Gastroesophageal sphincter (tissue), 4 donors: ENCODE results near the gene ACACB. TPM values are rescaled to one million over a fixed set of nuclear protein-coding genes. Genes with fewer than 3 reads are reported as not detected.

ENCODE experiments used
- ATAC-seq: fragments of 150-250 bp; one replicate; pipeline ENCODE4 v1.9.1; 2016; ENCODE audit warnings: mild to moderate bottlenecking, moderate library complexity
- H3K27ac ChIP-seq, 4 donors: fragments of 200-600 bp; sonication (generic) in 3 of 4; 1 replicate in 3 of 4; 2 replicates in 1 of 4; pipeline ENCODE4 v1.5.1; 2016 to 2019
- H3K27me3 ChIP-seq: fragments of 200-600 bp; sonication (generic); one replicate; pipeline ENCODE4 v1.5.1; 2019
- H3K36me3 ChIP-seq, 2 donors: fragments of 200-600 bp; sonication (generic); one replicate each; pipeline ENCODE4 v1.5.1; 2019; ENCODE audit warnings: control low read depth in 1 of 2
- H3K4me1 ChIP-seq, 3 donors: fragments of 200-600 bp; sonication (generic); 1 replicate in 2 of 3; 2 replicates in 1 of 3; pipeline ENCODE4 v1.5.1; 2016 to 2019; ENCODE audit warnings: control low read depth in 2 of 3
- H3K4me3 ChIP-seq, 2 donors: fragments of 200-600 bp; sonication (generic); one replicate each; pipeline ENCODE4 v1.5.1; 2019; ENCODE audit warnings: mild to moderate bottlenecking in 1 of 2, moderate library complexity in 1 of 2
- H3K9me3 ChIP-seq, 3 donors: fragments of 200-600 bp; sonication (generic); one replicate each; pipeline ENCODE4 v1.5.1; 2017 to 2019; ENCODE audit warnings: control low read depth in 2 of 3
- EP300 ChIP-seq: sonication (generic); formaldehyde crosslinking; IDR thresholded peaks from one replicate; pipeline ENCODE4 v1.6.1; 2017; ENCODE audit warnings: antibody characterized with exemption, mild to moderate bottlenecking
- POLR2A ChIP-seq, 2 donors: fragments of 450-650 bp; IDR thresholded peaks; one replicate each; pipeline ENCODE4 v1.6.1; 2017; ENCODE audit warnings: antibody characterized with exemption in 2 of 2, mild to moderate bottlenecking in 2 of 2, moderate library complexity in 1 of 2
- POLR2AphosphoS5 ChIP-seq: sonication (generic); formaldehyde crosslinking; IDR thresholded peaks from one replicate; pipeline ENCODE4 v1.6.1; 2017; ENCODE audit warnings: antibody characterized with exemption
- WGBS, 2 donors: methylation state at CpG; one replicate each; pipeline ENCODE4 v1.1.5; 2018; ENCODE audit warnings: low coverage in 1 of 2; 5-methylcytosine and 5-hydroxymethylcytosine counted together
- total RNA-seq, 4 donors: library from RNA; depleted of rRNA; stranded (reverse); fragments of >200 nt; gene quantifications; one replicate each; pipeline ENCODE4 v1.1.0, GENCODE V29; 2016
- TF ChIP-seq, protein P1 (sequence below), 4 experiments: fragments of 200-600 bp in 2 of 4; fragments of 450-650 bp in 2 of 4; sonication (generic) in 1 of 4; IDR thresholded peaks; one replicate each; pipeline ENCODE4 v1.5.1; 2017 to 2019; ENCODE audit warnings: antibody characterized with exemption in 4 of 4, mild to moderate bottlenecking in 2 of 4, moderate library complexity in 2 of 4

The ACACB gene
- total RNA-seq, 4 donors from 2014 or later: 49.4 to 230 (median 138) TPM

DNA sequence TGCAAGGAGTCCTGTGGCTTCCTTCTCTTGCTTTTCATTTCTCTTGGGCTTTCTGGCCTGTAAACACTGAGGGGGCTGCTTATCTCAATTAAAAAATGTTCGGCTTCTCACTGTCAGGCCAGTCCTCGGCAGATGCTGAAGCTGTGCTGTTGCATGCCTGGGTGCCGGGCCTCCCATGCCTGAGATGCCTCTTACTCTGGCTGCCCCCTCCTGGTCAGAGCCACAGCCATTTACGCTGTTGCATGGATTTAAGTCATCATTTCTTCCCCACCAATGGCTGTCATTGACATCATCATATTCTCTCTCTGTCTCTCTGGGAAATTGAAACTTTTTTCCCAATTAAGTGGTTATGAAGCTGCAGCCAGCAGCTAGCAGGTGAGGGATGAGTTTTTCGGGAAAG is 139.0 kb downstream of the ACACB start:
- Histone ChIP-seq H3K27ac (no peak overlapping the region), H3K4me1 (peaks cover 0 to 7% (median 0%) of the 10 kb centered on the region in 3 donors), H3K9me3 (peaks cover 0 to 15% (median 0%) of the 10 kb centered on the region in 3 donors), H3K27me3 (no peaks in the 10 kb centered on the region), H3K4me3 (no peak overlapping the region), H3K36me3 (peaks cover 0 to 100% of the 10 kb centered on the region in 2 donors)
- ATAC-seq: no peak
- WGBS, 2 donors: 66 to 89% methylated on average over 3 to 5 of the region's 5 CpGs
- TF ChIP-seq POLR2A (IDR thresholded peaks at IDR 0.05): no peak
- no peak for TF ChIP-seq POLR2AphosphoS5
- TF ChIP-seq, protein P1, sequence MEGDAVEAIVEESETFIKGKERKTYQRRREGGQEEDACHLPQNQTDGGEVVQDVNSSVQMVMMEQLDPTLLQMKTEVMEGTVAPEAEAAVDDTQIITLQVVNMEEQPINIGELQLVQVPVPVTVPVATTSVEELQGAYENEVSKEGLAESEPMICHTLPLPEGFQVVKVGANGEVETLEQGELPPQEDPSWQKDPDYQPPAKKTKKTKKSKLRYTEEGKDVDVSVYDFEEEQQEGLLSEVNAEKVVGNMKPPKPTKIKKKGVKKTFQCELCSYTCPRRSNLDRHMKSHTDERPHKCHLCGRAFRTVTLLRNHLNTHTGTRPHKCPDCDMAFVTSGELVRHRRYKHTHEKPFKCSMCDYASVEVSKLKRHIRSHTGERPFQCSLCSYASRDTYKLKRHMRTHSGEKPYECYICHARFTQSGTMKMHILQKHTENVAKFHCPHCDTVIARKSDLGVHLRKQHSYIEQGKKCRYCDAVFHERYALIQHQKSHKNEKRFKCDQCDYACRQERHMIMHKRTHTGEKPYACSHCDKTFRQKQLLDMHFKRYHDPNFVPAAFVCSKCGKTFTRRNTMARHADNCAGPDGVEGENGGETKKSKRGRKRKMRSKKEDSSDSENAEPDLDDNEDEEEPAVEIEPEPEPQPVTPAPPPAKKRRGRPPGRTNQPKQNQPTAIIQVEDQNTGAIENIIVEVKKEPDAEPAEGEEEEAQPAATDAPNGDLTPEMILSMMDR (IDR thresholded peaks at IDR 0.05): no peak
- no peak for TF ChIP-seq EP300

DNA sequence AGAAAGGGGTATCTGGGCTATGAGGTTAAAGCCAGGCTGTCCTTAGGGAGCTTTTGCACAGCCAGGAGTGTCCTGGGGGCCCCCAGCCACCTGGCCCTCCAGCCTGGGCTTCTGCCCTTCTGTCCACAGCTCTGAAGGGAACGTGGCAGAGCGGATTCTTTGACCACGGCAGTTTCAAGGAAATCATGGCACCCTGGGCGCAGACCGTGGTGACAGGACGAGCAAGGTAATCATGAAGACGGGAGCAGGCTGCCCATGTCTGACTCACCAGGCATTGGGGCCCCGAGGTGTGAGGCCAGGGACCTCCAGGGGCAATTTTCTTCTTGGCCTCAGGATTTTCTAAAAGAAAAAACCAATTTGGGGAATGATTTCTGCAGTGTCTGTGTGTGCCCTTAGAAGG is 139.6 kb downstream of the ACACB start:
- Histone ChIP-seq H3K9me3 (peaks cover 0 to 15% (median 0%) of the 10 kb centered on the region in 3 donors), H3K27ac (no peak overlapping the region), H3K27me3 (no peaks in the 10 kb centered on the region), H3K4me3 (no peak overlapping the region), H3K36me3 (peaks cover 0 to 100% of the 10 kb centered on the region in 2 donors), H3K4me1 (peaks cover 0 to under 1% (median 0%) of the 10 kb centered on the region in 3 donors)
- WGBS, 2 donors: 87 to 88% methylated on average over 3 to 7 of the region's 8 CpGs
- ATAC-seq: no peak
- no peak for TF ChIP-seq EP300

DNA sequence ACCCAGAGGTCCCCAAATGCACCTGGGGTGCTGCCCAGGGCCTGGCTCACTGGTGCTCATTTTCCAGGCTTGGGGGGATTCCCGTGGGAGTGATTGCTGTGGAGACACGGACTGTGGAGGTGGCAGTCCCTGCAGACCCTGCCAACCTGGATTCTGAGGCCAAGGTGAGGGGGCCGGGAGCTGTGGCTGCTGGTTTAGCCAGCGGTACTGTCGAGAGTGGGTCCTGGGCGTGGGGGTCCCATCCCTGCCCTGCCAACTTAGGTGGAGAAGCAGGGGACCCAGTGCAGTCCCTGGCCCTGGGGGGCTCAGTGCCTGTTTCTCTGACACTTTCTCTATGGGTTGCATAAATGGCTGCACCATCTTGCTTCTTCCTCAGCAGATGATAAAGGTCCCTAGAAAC is 141.8 kb downstream of the ACACB start:
- no peak for TF ChIP-seq POLR2A (IDR thresholded peaks at IDR 0.05)
- TF ChIP-seq, protein P1 (IDR thresholded peaks at IDR 0.05): no peak
- no peak for TF ChIP-seq EP300
- TF ChIP-seq POLR2AphosphoS5: no peak
- Histone ChIP-seq H3K4me1 (no peaks in the 10 kb centered on the region), H3K4me3 (no peak overlapping the region), H3K27ac (no peak overlapping the region), H3K27me3 (no peaks in the 10 kb centered on the region), H3K36me3 (peaks cover 0 to 100% of the 10 kb centered on the region in 2 donors), H3K9me3 (peaks cover 0 to 13% (median 0%) of the 10 kb centered on the region in 3 donors)
- no peak for ATAC-seq
- WGBS, 2 donors: 100% methylated on average over 1 of the region's 6 CpGs; no CpG with 5 or more reads in 1 of the 2 donors

DNA sequence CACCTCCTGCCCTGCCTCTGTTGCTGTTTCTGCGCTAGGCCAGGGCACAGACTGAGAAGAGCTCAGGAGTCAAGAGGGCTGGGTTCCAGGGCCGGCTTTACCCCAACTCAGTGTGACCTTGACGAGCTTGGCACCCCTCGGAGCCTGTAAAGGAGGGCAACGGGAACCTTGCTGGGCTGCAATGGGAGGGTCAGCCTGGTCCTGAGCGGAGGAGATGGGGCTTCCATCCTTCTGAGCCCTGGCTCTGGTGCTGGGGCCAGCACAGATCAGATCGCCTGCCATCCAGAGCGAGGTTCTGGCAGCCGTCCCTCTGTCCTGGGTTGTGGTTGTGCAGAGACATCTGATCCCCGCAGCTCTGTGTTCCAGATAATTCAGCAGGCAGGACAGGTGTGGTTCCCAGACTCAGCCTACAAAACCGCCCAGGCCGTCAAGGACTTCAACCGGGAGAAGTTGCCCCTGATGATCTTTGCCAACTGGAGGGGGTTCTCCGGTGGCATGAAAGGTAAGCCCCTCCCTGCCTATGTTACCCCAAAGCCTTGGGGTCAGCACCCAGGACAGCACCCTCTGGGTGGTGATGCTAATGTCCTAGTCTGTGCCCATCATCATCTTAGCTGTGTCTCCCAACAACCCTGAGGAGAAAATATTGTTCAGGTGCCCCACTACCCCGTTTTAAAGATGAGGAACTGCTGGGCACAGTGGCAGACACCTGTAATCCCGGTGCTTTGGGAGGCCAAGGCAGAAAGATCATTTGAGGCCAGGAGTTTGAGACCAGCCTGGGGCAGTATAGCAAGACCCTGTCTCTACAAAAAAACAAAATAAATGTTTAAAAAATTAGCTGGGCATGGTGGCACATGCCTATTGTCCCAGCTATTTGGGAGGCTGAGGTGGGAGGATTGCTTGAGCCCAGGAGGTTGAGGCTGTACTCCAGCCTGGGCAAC is 142.5 kb downstream of the ACACB start:
- Histone ChIP-seq H3K27ac (no peak overlapping the region), H3K4me3 (no peak overlapping the region), H3K9me3 (peaks cover 0 to 10% (median 0%) of the 10 kb centered on the region in 3 donors), H3K4me1 (no peaks in the 10 kb centered on the region), H3K36me3 (peaks cover 0 to 100% of the 10 kb centered on the region in 2 donors), H3K27me3 (no peaks in the 10 kb centered on the region)
- no peak for ATAC-seq
- TF ChIP-seq POLR2AphosphoS5 (no peak), EP300 (no peak), POLR2A (IDR thresholded peaks at IDR 0.05) (no peak)
- TF ChIP-seq, protein P1 (IDR thresholded peaks at IDR 0.05): no peak
- WGBS, 2 donors: 78% methylated on average over 3 of the region's 16 CpGs; no CpG with 5 or more reads in 1 of the 2 donors

DNA sequence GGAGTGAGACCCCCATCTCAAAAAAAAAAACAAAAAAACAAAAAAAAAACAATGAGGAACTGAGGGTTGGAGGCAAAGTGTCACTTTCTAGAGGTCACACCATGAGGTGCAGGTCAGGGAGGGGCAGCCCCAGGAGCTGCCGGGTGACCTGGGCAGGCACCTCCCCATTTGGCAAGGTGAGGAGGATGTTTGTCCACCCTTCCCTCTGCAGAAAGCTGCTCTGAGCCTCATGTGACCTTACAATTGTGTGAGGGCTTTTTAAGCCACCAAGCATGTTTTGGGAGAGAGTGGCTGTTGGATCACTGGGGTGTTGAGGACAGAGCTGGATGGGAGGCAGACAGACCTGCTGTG is 143.1 kb downstream of the ACACB start:
- H3K4me1 ChIP-seq: peaks cover 0 to 5% (median 0%) of the 10 kb centered on the region in 3 donors
- WGBS, 2 donors: 71% methylated on average over 1 of the region's 1 CpG; no CpG with 5 or more reads in 1 of the 2 donors
- no peak for TF ChIP-seq POLR2A (IDR thresholded peaks at IDR 0.05)
- TF ChIP-seq POLR2AphosphoS5: no peak
- TF ChIP-seq, protein P1 (IDR thresholded peaks at IDR 0.05): no peak
- TF ChIP-seq EP300: no peak
- ATAC-seq: no peak
- H3K4me3 ChIP-seq: no peak overlapping the region
- H3K27me3 ChIP-seq: no peaks in the 10 kb centered on the region
- H3K9me3 ChIP-seq: peaks cover 0 to 6% (median 0%) of the 10 kb centered on the region in 3 donors
- no peak overlapping the region for H3K27ac ChIP-seq
- H3K36me3 ChIP-seq: peaks cover 0 to 100% of the 10 kb centered on the region in 2 donors
